Measurements from ENCODE around the gene CCDC82.

Gene CCDC82

GRCh38 chr11:96309643-96310017 lies 80.1 kb downstream of the CCDC82 start:
- no peak overlapping the region for H3K4me3 ChIP-seq (ENCODE audit: low read length)
- TF ChIP-seq CTCF (conservative IDR thresholded peaks at IDR 0.05; ENCODE audit: low read length): no peak
- DNase-seq (ENCODE audit: low read depth): no peak

GRCh38 chr11:96309016-96309642 lies 80.6 kb downstream of the CCDC82 start:
- TF ChIP-seq CTCF (conservative IDR thresholded peaks at IDR 0.05; ENCODE audit: low read length): peak; percentile 12; the same call in 1 of the 2 replicates
- H3K4me3 ChIP-seq (ENCODE audit: low read length): no peak overlapping the region
- DNase-seq (ENCODE audit: low read depth): peak; percentile 66

- peak; percentile 87 for DNase-seq (ENCODE audit: low read depth)
- H3K4me3 ChIP-seq (ENCODE audit: low read length): peak overlapping the region; percentile 48
- no peak for TF ChIP-seq CTCF (conservative IDR thresholded peaks at IDR 0.05; ENCODE audit: low read length)
Measured at GRCh38 chr11:96307776-96308140, 82.0 kb downstream of the CCDC82 start.

- peak; percentile 98 for DNase-seq (ENCODE audit: low read depth)
- H3K4me3 ChIP-seq (ENCODE audit: low read length): peak overlapping the region; percentile 48
- no peak for TF ChIP-seq CTCF (conservative IDR thresholded peaks at IDR 0.05; ENCODE audit: low read length)
Measured at GRCh38 chr11:96306933-96307775, 82.6 kb downstream of the CCDC82 start.

GRCh38 chr11:96306600-96306932 lies 83.1 kb downstream of the CCDC82 start:
- no peak for DNase-seq (ENCODE audit: low read depth)
- H3K4me3 ChIP-seq (ENCODE audit: low read length): peak overlapping the region; percentile 48
- no peak for TF ChIP-seq CTCF (conservative IDR thresholded peaks at IDR 0.05; ENCODE audit: low read length)

GRCh38 chr11:96306071-96306470 lies 83.6 kb downstream of the CCDC82 start:
- no peak overlapping the region; the same call in 1 of the 2 replicates for H3K4me3 ChIP-seq (ENCODE audit: low read length)
- no peak for DNase-seq (ENCODE audit: low read depth)
- no peak for TF ChIP-seq CTCF (conservative IDR thresholded peaks at IDR 0.05; ENCODE audit: low read length)

GRCh38 chr11:96303980-96304379 lies 85.7 kb downstream of the CCDC82 start:
- DNase-seq (ENCODE audit: low read depth): no peak
- TF ChIP-seq CTCF (conservative IDR thresholded peaks at IDR 0.05; ENCODE audit: low read length): no peak
- no peak overlapping the region for H3K4me3 ChIP-seq (ENCODE audit: low read length)
